BE2C (cell line): ENCODE results near the gene REELD1.

Experiments used
- DNase-seq: peaks from one replicate; pipeline ENCODE4 v3.0.0-alpha.2; 2020
- H3K27me3 ChIP-seq: fragments of 250-450 bp; sonication (Bioruptor Pico); 2 replicates; pipeline ENCODE4 v1.5.1; 2020; ENCODE audit warnings: mild to moderate bottlenecking
- H3K36me3 ChIP-seq: fragments of 250-450 bp; sonication (Bioruptor Pico); 2 replicates; pipeline ENCODE4 v1.5.1; 2020; ENCODE audit warnings: mild to moderate bottlenecking
- H3K4me1 ChIP-seq: fragments of 250-450 bp; sonication (Bioruptor Pico); 2 replicates; pipeline ENCODE4 v1.5.1; 2020
- H3K4me3 ChIP-seq: 2 replicates; pipeline ENCODE4 v1.5.1; 2011; ENCODE audit warnings: low read depth, low read length
- H3K9me3 ChIP-seq: fragments of 250-450 bp; sonication (Bioruptor Pico); 2 replicates; pipeline ENCODE4 v1.5.1; 2020
- CTCF ChIP-seq: IDR thresholded peaks from 2 replicates; pipeline ENCODE4 v1.5.1; 2012; ENCODE audit warnings: mild to moderate bottlenecking, low read depth, low read length

REELD1 gene

GRCh38 chr4:146273204-146273901 is 59.0 kb downstream of the REELD1 start:
- Histone ChIP-seq H3K27me3 (no peaks in the 10 kb centered on the region), H3K9me3 (no peaks in the 10 kb centered on the region), H3K36me3 (no peaks in the 10 kb centered on the region), H3K4me1 (0 out of 2 replicates have a peak, but pooled peaks cover 2% of the 10 kb centered on the region), H3K4me3 (no peak overlapping the region)
- no peak for DNase-seq
- no peak for TF ChIP-seq CTCF

- no peaks in the 10 kb centered on the region for H3K36me3 ChIP-seq
- no peak overlapping the region for H3K4me3 ChIP-seq
- 0 out of 2 replicates have a peak, but pooled peaks cover 2% of the 10 kb centered on the region for H3K4me1 ChIP-seq
- no peaks in the 10 kb centered on the region for H3K9me3 ChIP-seq
- TF ChIP-seq CTCF = no peak
- DNase-seq = no peak
- no peaks in the 10 kb centered on the region for H3K27me3 ChIP-seq
These were observed 60.4 kb downstream of the REELD1 start for GRCh38 chr4:146274774-146275173.

- Histone ChIP-seq H3K4me1 (0 out of 2 replicates have a peak, but pooled peaks cover 2% of the 10 kb centered on the region), H3K9me3 (no peaks in the 10 kb centered on the region), H3K27me3 (no peaks in the 10 kb centered on the region), H3K36me3 (no peaks in the 10 kb centered on the region), H3K4me3 (no peak overlapping the region)
- no peak for TF ChIP-seq CTCF
- DNase-seq = no peak
These were observed 61.0 kb downstream of the REELD1 start for GRCh38 chr4:146275370-146275769.

- H3K4me3 ChIP-seq = no peak overlapping the region
- H3K9me3 ChIP-seq = no peaks in the 10 kb centered on the region
- no peak for DNase-seq
- H3K27me3 ChIP-seq = no peaks in the 10 kb centered on the region
- no peak for TF ChIP-seq CTCF
- peaks cover 7% of the 10 kb centered on the region; the same call in 1 of the 2 replicates for H3K4me1 ChIP-seq
- H3K36me3 ChIP-seq = no peaks in the 10 kb centered on the region
These were observed 64.6 kb downstream of the REELD1 start for GRCh38 chr4:146278986-146279385.
